Stimulated activated CD4-positive, alpha-beta T cell treated with anti-CD3 and anti-CD28 coated beads, Interleukin-2, amount 100 ng/mL, for 48 hours (primary cell): Measurements from ENCODE around the gene KIAA1755.
"Not testable (repeated sequence)": the region's sequence is repeated elsewhere in the genome, so short reads cannot be mapped to it uniquely, and the experiment has no call there.

Experiments
- DNase-seq, 2 donors: peaks; one replicate each; pipeline ENCODE4 v3.0.0-alpha.2; 2020

The KIAA1755 gene

DNA sequence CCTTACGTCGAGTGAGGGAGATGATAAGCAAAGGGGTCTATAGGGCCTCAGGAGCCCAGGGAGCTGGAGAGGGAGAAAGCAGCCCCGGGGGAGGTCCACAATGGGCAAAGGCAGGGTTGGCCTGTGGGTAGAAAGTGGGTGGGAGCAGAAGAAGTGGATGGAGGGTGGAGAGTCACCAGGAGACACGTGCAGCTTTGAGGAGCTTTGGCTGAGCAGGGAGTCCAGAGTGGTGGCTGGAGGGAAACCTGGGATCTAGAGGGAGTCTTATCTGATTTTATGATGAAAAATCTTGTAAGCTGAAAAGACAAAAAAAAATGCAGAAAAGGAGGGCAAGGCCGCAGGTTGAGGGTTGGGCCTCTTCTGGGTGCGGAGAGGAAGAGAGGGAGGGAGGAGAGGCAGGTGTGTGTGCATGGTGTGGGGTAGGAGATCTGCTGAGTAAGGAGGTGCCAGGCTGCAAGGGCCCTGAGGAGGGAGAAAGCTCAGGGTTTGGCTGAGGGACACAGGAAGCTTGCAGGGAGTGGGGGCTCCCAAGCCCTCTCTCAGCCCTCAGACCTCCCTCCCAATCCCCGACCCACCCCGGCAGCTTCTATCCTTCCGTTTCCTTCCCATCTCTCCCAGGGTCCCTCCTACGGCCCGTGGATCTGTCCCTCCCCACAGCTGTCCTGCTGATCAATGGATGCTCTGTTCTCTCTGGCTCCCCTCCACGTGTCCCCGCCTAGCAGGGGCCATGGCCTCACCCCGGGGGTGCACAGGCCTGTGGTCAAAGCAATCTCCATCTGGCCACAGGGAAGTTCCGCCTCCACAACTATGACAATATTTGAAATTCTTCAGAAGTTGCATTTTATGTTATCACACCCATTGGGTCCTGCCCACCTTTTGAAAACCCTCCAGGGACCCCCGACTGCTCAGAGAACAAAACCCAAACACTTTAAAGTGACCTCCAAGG lies 26.3 kb upstream of the KIAA1755 start:
- no peak for DNase-seq

DNA sequence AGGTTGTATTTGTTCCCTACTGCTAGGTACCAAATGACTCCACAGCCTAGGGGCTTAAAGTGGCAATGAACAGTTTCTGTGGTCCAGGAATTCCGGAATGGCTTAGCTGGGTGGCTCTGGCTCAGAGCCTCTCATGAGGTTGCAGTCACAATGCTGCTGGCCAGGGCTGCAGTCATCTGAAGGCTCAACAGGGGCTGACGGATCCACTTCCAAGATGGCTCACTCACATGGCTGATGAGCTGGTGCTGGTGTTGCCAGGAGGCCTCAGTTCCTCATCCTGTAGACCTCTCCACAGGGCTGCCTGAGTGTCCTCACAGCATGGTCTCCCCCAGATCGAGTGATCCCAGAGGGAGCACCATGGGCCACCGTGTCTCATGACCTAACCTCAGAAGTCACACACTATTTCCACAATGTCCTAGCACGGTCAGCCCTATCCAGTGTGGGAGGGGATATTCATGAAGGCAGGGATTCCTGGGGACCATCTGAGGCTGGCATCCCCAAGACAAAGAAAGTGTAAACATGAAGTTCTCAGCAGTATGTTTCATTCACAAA lies 24.4 kb upstream of the KIAA1755 start:
- no peak for DNase-seq

GRCh38 chr20:38284066-38284650 lies 23.6 kb upstream of the KIAA1755 start:
- DNase-seq, result not testable (repeated sequence)

DNA sequence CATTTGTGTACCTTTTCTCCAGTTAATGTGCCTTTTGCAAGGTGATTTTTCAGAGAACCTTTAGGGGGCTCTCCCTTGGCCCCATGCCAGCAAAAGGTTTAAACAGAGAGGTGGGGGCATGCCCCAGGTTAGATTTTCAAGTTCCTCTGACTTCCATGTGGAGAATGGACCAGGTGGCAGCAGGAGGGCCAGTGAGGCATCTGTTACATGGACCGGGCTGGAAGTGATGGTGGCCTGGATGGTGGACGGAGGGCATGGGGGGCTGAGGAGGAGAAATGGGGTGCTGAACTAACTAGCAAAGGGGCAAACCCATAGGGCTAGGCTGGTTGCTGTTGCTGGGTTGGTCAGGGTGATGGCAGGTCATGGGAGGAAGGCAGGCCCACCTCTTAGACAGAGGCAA lies 22.7 kb upstream of the KIAA1755 start:
- DNase-seq, result no peak

DNA sequence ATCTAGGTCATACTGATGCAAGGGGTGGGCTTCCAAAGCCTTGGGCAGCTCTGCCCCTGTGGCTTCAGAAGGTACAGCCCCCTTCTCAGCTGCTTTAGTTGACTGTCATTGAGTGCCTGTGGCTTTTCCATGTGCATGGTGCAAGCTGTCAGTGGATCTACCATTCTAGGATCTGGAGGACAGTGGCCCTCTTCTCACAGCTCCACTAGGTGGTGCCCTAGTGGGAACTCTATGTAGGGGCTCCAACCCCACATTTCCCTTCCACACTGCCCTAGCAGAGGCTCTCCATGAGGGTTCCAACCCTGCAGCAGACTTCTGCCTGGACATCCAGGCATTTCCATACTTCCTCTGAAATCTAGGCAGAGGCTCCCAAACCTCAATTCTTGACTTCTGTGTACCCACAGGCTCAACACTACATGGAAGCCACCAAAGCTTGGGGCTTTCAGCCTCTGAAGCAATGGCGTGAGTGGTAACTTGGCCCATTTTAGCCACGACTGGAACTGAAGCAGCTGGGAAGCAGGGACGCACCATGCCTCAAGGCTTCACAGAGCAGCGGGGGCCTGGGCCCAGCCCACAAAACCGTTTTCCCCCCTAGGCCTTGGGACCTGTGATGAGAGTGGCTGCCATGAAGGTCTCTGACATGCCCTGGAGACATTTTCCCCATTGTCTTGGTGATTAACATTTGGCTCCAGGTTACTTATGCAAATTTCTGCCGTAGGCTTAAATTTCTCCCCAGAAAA lies 20.8 kb upstream of the KIAA1755 start:
- DNase-seq, result not testable (repeated sequence)

DNA sequence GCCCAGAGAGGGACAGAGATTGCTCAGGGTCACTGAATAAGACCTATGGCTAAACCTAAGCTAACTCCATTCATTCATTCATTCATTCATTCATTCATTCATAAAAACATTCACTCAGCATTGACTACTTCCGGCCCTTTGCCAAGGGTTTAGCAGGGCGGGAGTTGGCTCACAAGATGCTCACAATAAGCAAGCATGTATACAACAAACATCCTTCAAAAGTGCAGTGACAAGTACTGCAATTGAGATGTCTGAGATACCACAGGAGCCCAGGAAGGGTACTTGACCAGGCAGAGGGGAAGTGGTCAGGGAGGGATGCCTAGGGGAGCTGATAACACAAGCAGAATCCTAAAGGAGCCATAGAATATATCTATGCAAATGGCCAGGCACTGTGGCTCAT lies 18.2 kb upstream of the KIAA1755 start:
- no peak for DNase-seq

DNA sequence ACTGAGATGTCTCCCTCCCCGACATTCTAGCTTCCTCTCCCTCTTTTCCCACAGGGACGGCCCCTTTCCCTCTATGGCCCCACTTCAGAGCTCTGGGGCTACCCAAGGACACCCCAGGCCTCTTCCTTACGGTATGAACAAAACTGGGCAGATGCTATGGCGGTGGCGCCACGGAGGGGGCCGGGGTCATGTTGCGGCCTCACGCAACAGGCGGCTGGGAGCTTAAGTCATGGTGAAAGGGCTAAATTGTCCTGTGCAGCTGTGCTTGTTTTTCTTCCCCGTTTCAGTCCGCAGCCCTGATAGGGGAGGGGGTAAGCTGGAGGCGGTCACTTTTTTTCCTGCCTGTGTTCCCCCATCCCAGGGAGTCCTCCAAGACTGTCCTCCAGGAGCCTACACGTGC lies 17.6 kb upstream of the KIAA1755 start:
- DNase-seq, result no peak

DNA sequence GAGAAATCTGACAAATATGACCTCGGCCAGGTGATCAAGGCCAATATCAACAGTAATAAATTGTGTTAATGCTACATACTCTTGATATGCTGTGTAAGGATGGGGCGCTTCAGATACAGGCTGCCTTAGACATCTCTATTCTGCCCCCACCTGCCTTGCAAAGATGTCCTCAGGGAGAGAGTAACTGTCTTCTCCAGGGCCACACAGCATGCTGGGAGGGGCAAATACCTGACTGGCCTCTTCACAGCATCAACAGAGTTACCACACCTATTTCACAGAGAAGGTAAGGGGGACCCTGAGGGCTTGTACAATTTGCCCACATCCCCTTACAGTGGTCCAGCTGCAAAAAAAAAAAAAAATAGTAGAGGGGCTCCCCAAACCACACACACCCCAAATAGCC lies 17.2 kb upstream of the KIAA1755 start:
- no peak for DNase-seq

GRCh38 chr20:38277285-38277684 lies 16.8 kb upstream of the KIAA1755 start:
- DNase-seq, result no peak

- no peak for DNase-seq
These were observed 15.4 kb upstream of the KIAA1755 start for GRCh38 chr20:38275815-38276550.

DNA sequence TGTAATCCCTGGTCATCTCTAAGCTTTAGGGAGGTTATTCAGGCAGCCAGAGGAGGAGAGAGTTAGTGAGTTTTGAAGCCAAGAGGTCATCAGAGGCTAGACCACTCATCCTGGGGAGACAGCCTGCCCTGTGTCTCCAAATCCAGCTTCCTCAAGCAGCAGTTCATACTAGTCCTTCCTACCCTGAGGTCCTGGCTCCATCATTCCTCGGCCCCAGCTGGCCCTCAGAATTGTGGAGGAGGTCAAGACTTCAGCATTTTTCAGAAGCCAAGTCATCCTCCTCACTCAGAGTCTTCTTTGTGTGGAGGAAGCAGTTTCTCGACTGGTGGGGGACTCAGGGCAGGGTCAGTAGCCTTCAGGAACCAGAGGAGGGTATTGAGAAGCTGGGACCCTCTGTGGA lies 12.4 kb upstream of the KIAA1755 start:
- no peak for DNase-seq

- no peak for DNase-seq
These were observed 11.9 kb upstream of the KIAA1755 start for GRCh38 chr20:38272398-38272797.

DNA sequence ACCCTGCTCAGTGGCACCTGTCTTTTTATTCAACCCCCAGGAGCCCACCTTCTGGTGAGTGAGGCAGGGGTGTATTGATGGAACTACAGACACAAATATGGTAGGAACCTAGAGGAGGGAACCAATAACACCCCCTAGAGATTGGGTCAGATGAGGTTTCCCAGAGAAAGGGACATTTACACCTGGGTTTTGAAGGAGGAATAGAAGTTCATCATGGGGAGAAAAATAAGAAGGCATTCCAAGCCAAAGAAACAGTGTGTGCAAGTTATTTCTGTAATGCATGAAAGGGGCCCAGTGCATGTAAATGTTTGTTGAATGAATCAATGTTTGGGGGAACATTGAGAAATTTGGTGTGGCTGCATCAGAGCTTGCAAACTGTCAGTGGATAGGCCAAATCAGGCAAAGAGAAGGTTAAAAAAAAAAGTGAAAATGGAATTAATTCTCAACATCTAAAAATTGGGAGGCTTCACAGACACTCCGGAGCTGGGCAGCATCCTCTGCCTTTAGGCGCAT lies 11.1 kb upstream of the KIAA1755 start:
- no peak for DNase-seq

- DNase-seq, result no peak
These were observed 10.5 kb upstream of the KIAA1755 start for GRCh38 chr20:38270869-38271605.

- DNase-seq, result no peak
These were observed 9.2 kb upstream of the KIAA1755 start for GRCh38 chr20:38269715-38270114.

- no peak for DNase-seq
These were observed 8.5 kb upstream of the KIAA1755 start for GRCh38 chr20:38269040-38269439.

- no peak for DNase-seq
These were observed 7.5 kb upstream of the KIAA1755 start for GRCh38 chr20:38267901-38268514.

DNA sequence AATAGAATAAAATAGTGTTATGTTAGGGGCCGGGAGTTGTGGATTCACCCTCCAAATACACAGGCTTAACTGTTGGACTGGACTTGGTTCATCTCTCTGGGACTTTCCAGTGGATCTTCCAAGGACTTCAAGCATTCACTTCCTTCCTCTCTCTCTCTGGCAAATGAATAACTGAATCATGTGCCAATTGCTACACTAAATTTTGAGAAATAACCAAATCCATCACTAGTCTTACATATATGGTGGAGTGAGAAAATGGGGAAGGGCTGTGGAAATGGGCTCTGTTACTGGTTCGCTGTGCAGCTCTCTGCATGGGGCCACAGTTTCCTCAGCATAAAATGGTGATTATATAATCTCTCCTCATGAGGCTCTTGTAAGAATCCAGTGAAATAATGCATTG lies 6.8 kb upstream of the KIAA1755 start:
- no peak for DNase-seq

DNA sequence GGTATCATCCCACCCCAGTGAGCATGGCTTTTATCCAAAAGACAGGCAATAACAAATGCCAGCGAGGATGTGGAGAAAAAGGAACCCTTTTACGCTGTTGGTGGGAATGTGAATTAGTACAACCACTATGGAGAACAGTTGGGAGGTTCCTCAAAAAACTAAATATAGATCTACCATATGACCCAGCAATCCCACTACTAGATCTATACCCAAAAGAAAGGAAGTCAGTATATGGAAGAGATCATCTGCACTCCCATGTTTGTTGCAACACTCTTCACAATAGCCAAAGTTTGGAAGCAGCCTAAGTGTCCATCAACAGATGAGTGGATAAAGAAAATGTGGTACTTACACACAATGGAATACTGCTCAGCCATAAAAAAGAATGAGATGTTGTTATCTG lies 5.9 kb upstream of the KIAA1755 start:
- no peak for DNase-seq

DNA sequence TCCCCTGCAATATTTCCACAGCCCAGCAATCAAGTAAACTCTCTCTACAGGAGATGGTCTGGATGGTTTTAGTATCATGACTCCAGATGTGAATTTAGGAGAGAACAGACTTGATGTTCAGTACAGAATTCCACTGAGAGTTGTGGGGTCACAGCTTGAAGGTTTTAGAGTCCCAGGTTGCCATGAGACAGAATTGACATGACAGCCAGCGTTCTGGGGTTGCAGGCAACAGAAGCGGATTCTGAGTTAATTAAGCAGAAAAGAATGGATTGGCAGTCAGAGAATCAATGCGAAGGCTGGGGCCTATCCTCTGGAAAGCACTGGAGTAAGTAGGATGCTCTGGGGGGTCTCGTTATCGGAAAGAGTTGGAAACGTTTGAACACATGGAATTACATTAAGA lies 2.4 kb upstream of the KIAA1755 start:
- DNase-seq, result no peak

DNA sequence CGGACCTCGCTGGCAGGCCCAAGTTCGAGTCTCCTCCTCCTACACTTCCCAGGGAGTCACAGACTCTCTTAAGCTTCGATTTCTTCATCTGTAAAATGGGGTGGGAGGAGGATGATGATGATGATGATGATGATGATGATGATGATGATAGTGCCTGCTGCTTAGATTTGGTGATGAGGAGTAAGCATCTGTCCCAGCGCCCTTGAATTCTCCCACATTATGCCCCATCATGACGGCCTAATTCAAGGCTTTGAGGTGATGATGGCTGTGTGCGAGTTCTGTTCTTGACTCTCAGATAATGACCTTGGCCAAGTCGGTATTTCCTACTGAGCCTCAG lies 487 bp upstream of the KIAA1755 start:
- DNase-seq, result no peak

DNA sequence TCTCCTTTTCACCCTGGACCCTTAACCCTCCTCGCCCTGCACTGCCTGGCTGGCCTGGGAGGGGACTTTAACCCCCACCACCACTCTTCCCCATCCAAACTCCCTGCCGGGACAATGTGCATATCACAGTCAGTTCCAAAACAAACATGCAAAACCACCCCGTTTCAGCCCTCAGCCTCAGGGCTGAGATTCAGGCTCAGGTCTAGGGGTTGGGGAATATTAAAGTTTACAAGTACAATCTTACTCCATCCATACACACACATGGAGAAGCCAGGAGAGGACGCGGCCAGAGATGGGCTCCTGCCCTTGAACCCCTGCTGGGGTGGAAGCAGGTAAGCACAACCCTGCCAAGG lies 534 bp downstream of the KIAA1755 start:
- no peak for DNase-seq
